SK-N-SH (cell line): Measurements from ENCODE around the gene NUP205. TPM values are rescaled to one million over a fixed set of nuclear protein-coding genes. Genes with fewer than 3 reads are reported as not detected.

ENCODE experiments used
- CTCF ChIA-PET: fragments of 300-600, 350-600 bp; formaldehyde crosslinking; extraction: SDS; loops from one replicate; lab custom pipeline; 2021; lab: Yijun Ruan, JAX
- POLR2A ChIA-PET: fragments of 350-600 bp; sonication (Branson Sonifier 250); formaldehyde crosslinking; extraction: SDS; loops from one replicate; lab custom pipeline; 2020; ENCODE audit warnings: antibody characterized with exemption, inconsistent platforms; lab: Yijun Ruan, JAX
- DNase-seq: peaks from one replicate; pipeline ENCODE4 v3.0.0; 2012
- H2AFZ ChIP-seq: fragments of 200-600 bp; sonication (generic); 2 replicates; pipeline ENCODE4 v1.8.1; 2016; ENCODE audit warnings: antibody characterized with exemption, mild to moderate bottlenecking, low read depth
- H3F3A ChIP-seq: fragments of 200-600 bp; sonication (generic); replicated peaks from 2 replicates; pipeline ENCODE3; 2016; ENCODE audit warnings: antibody characterized with exemption, mild to moderate bottlenecking; ENCODE audit not compliant: insufficient read depth
- H3K27ac ChIP-seq, 2 experiments: fragments of 200-500 bp in 1 of 2; fragments of 200-600 bp in 1 of 2; sonication (Bioruptor generic) in 1 of 2; sonication (generic), shearing (Covaris generic) in 1 of 2; 2 replicates each; pipeline versions ENCODE4 v1.5.1 to v1.6.1; 2014 to 2016; ENCODE audit warnings: low read depth in 2 of 2, inconsistent platforms in 1 of 2, low read length in 1 of 2, mild to moderate bottlenecking in 1 of 2, mixed read lengths in 1 of 2
- H3K27me3 ChIP-seq: fragments of 200-600 bp; sonication (generic), shearing (Covaris generic); 2 replicates; pipeline ENCODE4 v1.6.1; 2016; ENCODE audit warnings: mixed run types; ENCODE audit not compliant: insufficient read depth
- H3K36me3 ChIP-seq, 2 experiments: fragments of 200-500 bp in 1 of 2; fragments of 200-600 bp in 1 of 2; sonication (Bioruptor generic) in 1 of 2; sonication (generic) in 1 of 2; replicated peaks in 1 of 2; 2 replicates each; pipeline versions ENCODE3 to v1.5.1; 2014 to 2016; ENCODE audit warnings: low read length in 1 of 2, mild to moderate bottlenecking in 1 of 2; ENCODE audit not compliant: insufficient read depth in 2 of 2, control insufficient read depth in 1 of 2
- H3K4me1 ChIP-seq, 2 experiments: fragments of 200-500 bp in 1 of 2; fragments of 200-600 bp in 1 of 2; sonication (Bioruptor generic) in 1 of 2; sonication (generic), shearing (Covaris generic) in 1 of 2; 2 replicates each; pipeline versions ENCODE4 v1.5.1 to v1.6.1; 2014 to 2016; ENCODE audit warnings: low read depth in 1 of 2, low read length in 1 of 2, mixed run types in 1 of 2; ENCODE audit not compliant: insufficient read depth in 2 of 2, control insufficient read depth in 1 of 2
- H3K4me2 ChIP-seq: fragments of 200-600 bp; sonication (generic), shearing (Covaris generic); 2 replicates; pipeline ENCODE4 v1.6.1; 2017; ENCODE audit warnings: mixed run types
- H3K4me3 ChIP-seq, 2 experiments: fragments of 200-500 bp in 1 of 2; fragments of 200-600 bp in 1 of 2; sonication (Bioruptor generic) in 1 of 2; sonication (generic), shearing (Covaris generic) in 1 of 2; 2 replicates each; pipeline versions ENCODE4 v1.5.1 to v1.8.1; 2014 to 2016; ENCODE audit warnings: low read depth in 2 of 2, inconsistent platforms in 1 of 2, low read length in 1 of 2, mild to moderate bottlenecking in 1 of 2, mixed read lengths in 1 of 2, moderate library complexity in 1 of 2
- H3K79me2 ChIP-seq: fragments of 200-600 bp; sonication (generic); 2 replicates; pipeline ENCODE4 v1.8.1; 2017; ENCODE audit warnings: mild to moderate bottlenecking; ENCODE audit not compliant: insufficient read depth
- H3K9ac ChIP-seq: fragments of 200-600 bp; sonication (generic); 2 replicates; pipeline ENCODE4 v1.6.1; 2017; ENCODE audit warnings: mixed run types
- H3K9me2 ChIP-seq: fragments of 200-600 bp; sonication (generic); 2 replicates; pipeline ENCODE4 v1.6.1; 2017; ENCODE audit warnings: mixed run types
- H3K9me3 ChIP-seq: fragments of 200-600 bp; sonication (generic); 2 replicates; pipeline ENCODE4 v1.6.1; 2017; ENCODE audit warnings: mixed run types, mild to moderate bottlenecking, moderate library complexity
- H4K20me1 ChIP-seq: fragments of 200-600 bp; sonication (generic); 2 replicates; pipeline ENCODE4 v1.6.1; 2017; ENCODE audit warnings: mild to moderate bottlenecking, mixed run types; ENCODE audit not compliant: insufficient read depth
- CHD2 ChIP-seq: fragments of 150-350 bp; IDR thresholded peaks from 2 replicates; pipeline ENCODE4 v1.6.1; 2018; ENCODE audit warnings: low read length; ENCODE audit not compliant: partially characterized antibody
- EP300 ChIP-seq, 2 experiments: IDR thresholded peaks; 2 replicates each; pipeline versions ENCODE4 v1.4.0 to v1.6.1; 2012; ENCODE audit warnings: borderline replicate concordance in 1 of 2, low read depth in 1 of 2, low read length in 1 of 2
- FOSL2 ChIP-seq: IDR thresholded peaks from 2 replicates; pipeline ENCODE4 v1.4.0; 2012; ENCODE audit warnings: low read depth, mild to moderate bottlenecking, moderate library complexity, borderline replicate concordance
- FOXJ3 ChIP-seq: sonication (generic); formaldehyde crosslinking; IDR thresholded peaks from 2 replicates; pipeline ENCODE4 v1.5.1; 2020; ENCODE audit warnings: mild to moderate bottlenecking, missing genetic modification reagents
- JUND ChIP-seq: IDR thresholded peaks from 2 replicates; pipeline ENCODE4 v1.4.0; 2012
- MEF2A ChIP-seq: IDR thresholded peaks from 2 replicates; pipeline ENCODE4 v1.4.0; 2012; ENCODE audit warnings: low read depth, borderline replicate concordance
- NFIC ChIP-seq: IDR thresholded peaks from 2 replicates; pipeline ENCODE4 v1.4.0; 2012; ENCODE audit warnings: borderline replicate concordance
- POLR2AphosphoS5 ChIP-seq: IDR thresholded peaks from 2 replicates; pipeline ENCODE4 v1.6.1; 2012; ENCODE audit warnings: low read depth, low read length
- RCOR1 ChIP-seq: fragments of 150-350 bp; IDR thresholded peaks from 2 replicates; pipeline ENCODE4 v1.6.1; 2017; ENCODE audit warnings: antibody characterized with exemption, low read length
- SIN3A ChIP-seq: IDR thresholded peaks from 2 replicates; pipeline ENCODE4 v1.6.1; 2012; ENCODE audit warnings: low read depth, mild to moderate bottlenecking, low read length, moderate library complexity, borderline replicate concordance
- TCF12 ChIP-seq: IDR thresholded peaks from 2 replicates; pipeline ENCODE4 v1.4.0; 2012
- YY1 ChIP-seq: IDR thresholded peaks from 2 replicates; pipeline ENCODE4 v1.4.0; 2012; ENCODE audit warnings: low read depth, mild to moderate bottlenecking
- WGBS: methylation state at CpG from one replicate; pipeline ENCODE4 v1.1.6; 2017; ENCODE audit warnings: low lambda C conversion rate; 5-methylcytosine and 5-hydroxymethylcytosine counted together
- polyA plus RNA-seq, 3 experiments: library from polyadenylated mRNA; depleted of rRNA; stranded (reverse); fragments of >200 nt; gene quantifications; 2 replicates each; pipeline ENCODE4 v1.2.3, GENCODE V29; 2012
- TF ChIP-seq, protein P1 (sequence below): IDR thresholded peaks from 2 replicates; pipeline ENCODE4 v1.4.0; 2012; ENCODE audit warnings: low read depth

Gene NUP205
- polyA plus RNA-seq, 1 of the 3 experiments (the other 2 are of a cell fraction), result 48.2 TPM

DNA sequence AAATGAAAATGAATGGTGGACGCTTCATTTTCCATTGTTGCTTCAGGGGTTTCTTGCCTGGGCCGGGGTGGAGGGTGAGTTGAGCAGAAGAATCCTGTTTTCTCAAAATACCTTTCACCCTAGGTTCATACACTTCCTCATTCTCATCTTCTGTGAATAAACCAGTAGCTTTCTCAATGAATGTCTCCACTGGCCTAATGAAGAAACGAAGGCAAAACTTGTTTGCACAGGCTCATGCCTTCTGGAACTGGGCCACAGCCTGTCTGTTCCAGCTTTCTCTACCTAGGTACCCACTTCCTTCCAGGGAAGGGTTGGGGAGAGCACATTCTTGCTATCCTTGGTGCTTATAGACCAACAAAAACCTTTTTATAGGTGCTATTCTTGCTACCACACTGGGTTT lies 125.9 kb downstream of the NUP205 start:
- Histone ChIP-seq H4K20me1 (no peaks in the 10 kb centered on the region; the same call in 1 of the 2 replicates), H3K27ac (peak overlapping the region; percentile 39 to 59), H3K79me2 (peaks cover 98% of the 10 kb centered on the region), H3K27me3 (no peaks in the 10 kb centered on the region), H3K4me1 (peaks cover 41 to 44% of the 10 kb centered on the region in 2 experiments), H3F3A (peaks cover 23% of the 10 kb centered on the region), H3K36me3 (peaks cover 5 to 22% of the 10 kb centered on the region in 2 experiments), H3K9me2 (no peaks in the 10 kb centered on the region), H3K4me3 (0 out of 4 replicates have a peak overlapping the region, but pooled peaks of 1 of the 2 experiments have one; percentile 1), H3K9me3 (no peaks in the 10 kb centered on the region), H3K4me2 (peak overlapping the region; percentile 56), H2AFZ (no peak overlapping the region), H3K9ac (peak overlapping the region; percentile 16; the same call in 1 of the 2 replicates)
- CTCF ChIA-PET, result interaction anchor here (0.6 to 2.3 kb wide), 4 partner anchors 7 to 54 kb away, joined by 3 to 15 read pairs (median 4); no protein-coding TSS in a partner anchor
- WGBS, result 93% methylated on average over 3 of the region's 3 CpGs
- TF ChIP-seq EP300 (IDR thresholded peaks at IDR 0.05; ENCODE audit: borderline replicate concordance in 1 of 2, low read depth in 1 of 2, low read length in 1 of 2), result no peak
- POLR2A ChIA-PET, result interaction anchor here (1.1 kb wide), 1 partner anchor 373 kb away, joined by 3 read pairs; no protein-coding TSS in a partner anchor
- no peak for DNase-seq

DNA sequence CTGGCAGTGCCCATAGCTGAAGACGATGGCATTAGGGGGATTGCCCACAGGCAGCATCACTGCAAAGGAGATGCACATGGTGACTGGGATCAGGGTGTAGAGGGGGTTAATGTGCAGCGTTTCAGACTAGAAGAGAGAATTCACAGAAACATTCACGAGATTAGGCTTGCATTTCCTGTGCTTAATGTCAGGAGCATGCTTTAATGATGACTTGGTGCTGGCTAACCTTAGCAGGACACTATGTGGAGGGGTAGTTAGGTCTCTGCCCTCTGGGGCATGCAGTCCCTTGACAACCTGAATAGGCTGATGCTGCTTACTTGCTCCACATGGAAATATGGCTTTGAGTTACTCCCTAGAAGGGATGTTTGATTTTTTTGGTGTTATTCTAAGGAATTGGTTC lies 126.4 kb downstream of the NUP205 start:
- H4K20me1 ChIP-seq, result no peaks in the 10 kb centered on the region; the same call in 1 of the 2 replicates
- peaks cover 7 to 27% of the 10 kb centered on the region in 2 experiments for H3K36me3 ChIP-seq
- peak overlapping the region; percentile 39 to 59 for H3K27ac ChIP-seq
- H3K79me2 ChIP-seq, result peaks cover 100% of the 10 kb centered on the region
- H3F3A ChIP-seq, result peaks cover 18% of the 10 kb centered on the region
- peak overlapping the region; percentile 56 for H3K4me2 ChIP-seq
- no peaks in the 10 kb centered on the region for H3K27me3 ChIP-seq
- TF ChIP-seq JUND, result peak; percentile 51; the same call in 1 of the 2 replicates
- TF ChIP-seq EP300 (IDR thresholded peaks at IDR 0.05; ENCODE audit: borderline replicate concordance in 1 of 2, low read depth in 1 of 2, low read length in 1 of 2), result peak; percentile 2 to 48; a peak in 1 of 4 replicates
- TF ChIP-seq NFIC, result peak; percentile 47; the same call in 1 of the 2 replicates
- peak; percentile 56 for TF ChIP-seq POLR2AphosphoS5
- no peak for TF ChIP-seq MEF2A
- peak; percentile 32; the same call in 1 of the 2 replicates for TF ChIP-seq FOSL2
- no peak for TF ChIP-seq YY1
- no peak for TF ChIP-seq FOXJ3 (CRISPR knock-in tag)
- no peak for TF ChIP-seq CHD2
- TF ChIP-seq, protein P1, sequence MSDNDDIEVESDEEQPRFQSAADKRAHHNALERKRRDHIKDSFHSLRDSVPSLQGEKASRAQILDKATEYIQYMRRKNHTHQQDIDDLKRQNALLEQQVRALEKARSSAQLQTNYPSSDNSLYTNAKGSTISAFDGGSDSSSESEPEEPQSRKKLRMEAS, result peak; percentile 78
- TF ChIP-seq TCF12, result peak; percentile 73; the same call in 1 of the 2 replicates
- no peak for TF ChIP-seq RCOR1
- TF ChIP-seq SIN3A, result 0 out of 2 replicates have a peak, but pooled peaks have one; percentile 50
- TF ChIP-seq, all 33 proteins: peak for 8
- H2AFZ ChIP-seq, result no peak overlapping the region
- no peak for DNase-seq
- H3K4me1 ChIP-seq, result peaks cover 37 to 40% of the 10 kb centered on the region in 2 experiments
- H3K9me2 ChIP-seq, result no peaks in the 10 kb centered on the region
- no peaks in the 10 kb centered on the region for H3K9me3 ChIP-seq
- H3K4me3 ChIP-seq, result 0 out of 4 replicates have a peak overlapping the region, but pooled peaks of 1 of the 2 experiments have one; percentile 1
- ChIA-PET POLR2A (interaction anchor here (1.1 kb wide), 1 partner anchor 374 kb away, joined by 3 read pairs; no protein-coding TSS in a partner anchor), CTCF (interaction anchor here (1.9 to 2.3 kb wide), 2 partner anchors 8 to 11 kb away, joined by 6 to 15 read pairs; no protein-coding TSS in a partner anchor)
- 37% methylated on average over 3 of the region's 3 CpGs for WGBS
- H3K9ac ChIP-seq, result peak overlapping the region; percentile 19; the same call in 1 of the 2 replicates
